ENCODE measurements around the gene C14orf119.

Gene C14orf119

GRCh38 chr14:23095196-23096108, at the start of gene C14orf119:
TSS of gene C14orf119 (plus strand) at chr14:23095505. CDS start at chr14:23097659, 2,154 bp downstream.
- in situ Hi-C loops (cut with HindIII; ENCODE audit: low sequenced_read_pairs) = no loop called here

GRCh38 chr14:23047034-23047634, 48.2 kb upstream of the C14orf119 start:
- in situ Hi-C loops (cut with HindIII; ENCODE audit: low sequenced_read_pairs) = no loop called here

DNA sequence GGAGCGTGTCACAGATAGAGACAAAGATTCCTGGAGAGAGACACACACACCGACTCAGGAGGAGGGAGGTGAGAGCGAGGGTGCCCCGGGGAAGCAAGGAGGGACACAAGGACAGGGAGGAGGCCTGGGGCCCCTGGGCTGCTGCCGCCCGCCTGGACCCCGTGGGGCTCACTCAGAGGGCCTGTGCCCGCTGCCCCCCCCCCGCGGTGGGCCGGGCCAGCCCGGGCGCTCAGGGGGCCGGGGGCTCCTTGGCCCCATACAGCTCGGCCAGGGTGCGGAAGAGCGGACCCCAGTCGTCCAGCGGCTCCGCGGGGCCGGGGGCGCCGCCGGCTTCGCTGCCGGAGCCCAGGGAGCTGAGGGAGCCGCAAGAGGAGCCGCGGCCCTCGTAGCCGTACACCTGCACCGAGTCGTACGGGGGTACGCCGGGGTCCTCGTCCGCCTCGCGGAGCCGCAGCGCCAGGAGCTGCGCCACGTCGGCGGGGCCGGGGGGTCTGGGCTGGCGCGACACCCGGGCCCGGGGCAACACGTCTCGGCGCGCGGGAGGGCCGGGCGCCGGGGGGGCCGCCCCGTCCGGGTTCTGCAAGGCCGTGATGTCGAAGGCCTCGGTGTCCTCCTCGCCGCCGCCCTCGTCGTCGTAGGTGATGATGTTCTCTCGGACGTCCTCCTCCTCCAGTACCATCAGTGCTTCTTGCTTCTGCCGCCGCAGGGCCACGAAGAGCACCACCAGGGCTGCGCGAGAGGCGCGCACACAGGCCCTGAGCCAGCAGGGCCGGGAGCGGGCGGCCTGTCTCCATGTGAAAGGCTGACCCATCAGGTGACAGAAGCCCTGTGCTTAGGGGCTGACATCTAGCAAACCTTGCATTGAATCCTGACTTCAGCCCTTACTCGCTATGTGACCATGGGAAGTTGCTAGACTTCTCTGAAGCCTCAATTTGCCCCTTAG, 47.3 kb upstream of the C14orf119 start:
- in situ Hi-C loops (cut with HindIII; ENCODE audit: low sequenced_read_pairs) = no loop called here

DNA sequence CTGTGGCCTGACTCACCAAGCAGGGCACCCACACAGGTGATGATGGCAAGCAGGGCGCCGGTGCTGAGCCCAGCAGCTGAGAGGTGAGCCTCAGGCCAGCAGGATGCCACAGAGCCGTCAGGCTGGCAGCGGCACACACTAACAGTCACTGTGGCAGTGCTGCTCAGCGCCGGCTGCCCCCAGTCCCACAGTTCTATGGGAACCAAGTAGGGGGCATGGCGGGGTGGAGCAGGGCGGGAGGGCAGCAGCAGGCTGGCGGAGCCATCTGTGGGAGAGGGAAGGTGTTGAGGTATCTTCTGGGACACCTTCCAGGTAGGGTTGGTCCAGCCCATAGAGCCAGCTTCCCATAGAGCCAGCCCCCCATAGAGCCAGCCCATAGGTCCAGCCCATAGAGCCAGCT, 46.3 kb upstream of the C14orf119 start:
- in situ Hi-C loops (cut with HindIII; ENCODE audit: low sequenced_read_pairs) = no loop called here

- in situ Hi-C loops (cut with HindIII; ENCODE audit: low sequenced_read_pairs) = no loop called here
Observed at GRCh38 chr14:23051141-23052057, 43.9 kb upstream of the C14orf119 start.

DNA sequence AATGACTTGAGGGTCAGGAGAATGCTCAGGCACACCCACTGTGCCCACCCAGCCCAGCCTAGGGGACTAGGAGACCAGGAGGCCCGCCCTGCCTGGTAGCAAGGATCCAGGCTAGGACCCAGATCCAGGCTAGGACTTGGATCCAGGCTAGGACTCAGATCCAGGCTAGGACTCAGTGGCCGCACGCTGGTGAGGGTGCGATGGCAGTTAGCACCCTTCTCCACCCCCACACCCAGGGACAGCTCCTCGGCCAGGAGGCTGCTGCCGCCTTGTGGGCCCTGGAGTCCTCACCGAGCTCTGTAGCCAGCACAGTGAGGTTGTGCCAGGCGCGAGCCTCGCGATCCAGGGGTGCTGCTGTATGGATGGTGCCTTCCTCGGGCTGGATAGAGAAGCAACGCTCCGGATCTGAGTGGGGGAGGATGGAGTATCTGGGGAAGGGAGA, 43.1 kb upstream of the C14orf119 start:
- in situ Hi-C loops (cut with HindIII; ENCODE audit: low sequenced_read_pairs) = no loop called here

GRCh38 chr14:23052671-23053070, 42.6 kb upstream of the C14orf119 start:
- in situ Hi-C loops (cut with HindIII; ENCODE audit: low sequenced_read_pairs) = no loop called here

GRCh38 chr14:23053426-23053825, 41.9 kb upstream of the C14orf119 start:
- in situ Hi-C loops (cut with HindIII; ENCODE audit: low sequenced_read_pairs) = no loop called here

DNA sequence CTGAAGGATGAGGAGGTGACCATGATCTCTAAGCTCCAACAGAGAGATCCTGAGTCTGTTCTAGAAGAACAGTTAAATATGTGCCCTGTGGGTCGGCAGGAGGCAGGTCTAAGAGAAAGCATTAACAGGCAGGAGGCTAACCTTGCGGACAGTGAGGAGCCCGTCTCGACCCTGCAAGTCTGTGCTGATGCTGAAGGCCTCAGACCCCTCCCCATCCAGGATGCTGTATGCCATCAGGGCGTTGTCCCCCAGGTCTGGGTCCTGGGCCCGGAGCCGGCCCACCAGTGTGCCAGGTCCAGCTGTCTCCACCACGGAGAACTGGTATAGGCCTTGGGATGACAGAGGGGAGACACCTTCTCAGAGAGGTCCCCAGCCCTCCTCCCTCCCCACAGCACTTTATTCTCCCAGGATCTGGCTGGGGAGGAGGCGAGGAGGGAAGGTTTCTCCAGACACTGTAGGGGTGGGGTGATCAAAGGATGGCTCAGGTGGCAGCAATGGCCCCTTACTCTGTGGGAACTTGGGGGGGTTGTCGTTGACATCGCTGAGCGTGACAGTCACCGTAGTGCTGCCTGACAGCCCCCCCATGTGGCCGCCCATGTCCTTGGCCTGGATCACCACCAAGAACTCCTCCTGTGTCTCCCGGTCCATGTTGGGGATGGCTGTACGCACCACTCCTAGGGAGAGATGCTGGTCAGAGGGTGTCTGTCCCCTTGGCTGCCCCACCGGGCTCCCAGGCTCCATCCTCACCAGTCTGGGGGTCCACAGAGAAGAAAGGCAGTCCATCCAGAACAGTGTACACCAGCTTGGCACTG, 41.1 kb upstream of the C14orf119 start:
- in situ Hi-C loops (cut with HindIII; ENCODE audit: low sequenced_read_pairs) = no loop called here

- in situ Hi-C loops (cut with HindIII; ENCODE audit: low sequenced_read_pairs) = no loop called here
Observed at GRCh38 chr14:23055147-23055550, 40.2 kb upstream of the C14orf119 start.

- in situ Hi-C loops (cut with HindIII; ENCODE audit: low sequenced_read_pairs) = no loop called here
Observed at GRCh38 chr14:23055621-23056144, 39.6 kb upstream of the C14orf119 start.

- in situ Hi-C loops (cut with HindIII; ENCODE audit: low sequenced_read_pairs) = no loop called here
Observed at GRCh38 chr14:23056145-23056955, 39.0 kb upstream of the C14orf119 start.

DNA sequence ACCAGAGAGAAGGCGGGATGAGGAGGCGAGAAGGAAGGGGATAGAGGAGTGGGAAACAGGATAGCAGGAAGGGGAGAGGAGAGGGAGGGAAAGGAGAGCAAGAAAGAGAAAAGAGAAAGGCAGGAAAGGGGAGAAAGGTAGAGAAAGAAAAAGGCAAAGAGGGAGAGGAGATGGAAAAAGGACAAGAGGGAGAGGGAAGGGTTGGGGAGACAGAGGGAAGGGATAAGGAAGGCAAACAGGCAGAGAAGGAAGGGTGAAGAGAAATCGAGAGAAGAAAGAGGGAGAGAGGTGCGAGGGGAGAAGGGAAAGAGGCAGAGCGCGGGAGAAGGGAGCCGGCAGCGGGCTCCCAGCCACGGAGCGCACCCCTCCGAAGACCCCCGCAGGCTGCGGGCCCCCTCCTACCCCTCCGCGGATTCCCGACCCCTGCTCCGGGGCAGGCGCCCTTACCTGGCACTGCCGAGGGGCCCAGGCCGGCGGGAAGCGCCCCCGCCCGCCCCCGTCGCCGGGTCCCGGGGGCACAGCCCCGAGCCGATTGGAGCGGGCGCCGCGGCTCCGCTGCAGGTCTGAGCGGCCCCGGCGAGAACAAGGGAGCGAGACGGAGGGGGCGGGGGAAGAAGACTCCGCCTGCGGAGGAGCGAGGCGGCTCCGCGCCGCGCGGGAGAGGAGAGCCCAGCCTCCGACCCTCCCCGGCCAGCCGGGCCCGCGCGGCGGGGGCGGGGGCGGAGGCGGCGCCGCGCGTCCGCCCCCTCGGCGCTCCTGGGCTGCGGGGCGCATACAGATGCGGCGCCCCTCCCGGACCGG, 38.1 kb upstream of the C14orf119 start, which contains the start of gene CDH24:
Gene CDH24 (minus strand): TSS at position 565 of the 801 bp plus-strand sequence. CDS start 1,787 bp downstream, outside the sequence.
- in situ Hi-C loops (cut with HindIII; ENCODE audit: low sequenced_read_pairs) = no loop called here

GRCh38 chr14:23057757-23058653, 37.3 kb upstream of the C14orf119 start:
- in situ Hi-C loops (cut with HindIII; ENCODE audit: low sequenced_read_pairs) = no loop called here

- in situ Hi-C loops (cut with HindIII; ENCODE audit: low sequenced_read_pairs) = no loop called here
Observed at GRCh38 chr14:23058654-23059504, 36.4 kb upstream of the C14orf119 start.
